GM13976 (cell line): Measurements from ENCODE around the gene WNK2.
"Not testable (repeated sequence)": the region's sequence is repeated elsewhere in the genome, so short reads cannot be mapped to it uniquely, and the experiment has no call there.

ENCODE experiments used
- DNase-seq: peaks from one replicate; pipeline ENCODE4 v3.0.0; 2012; ENCODE audit warnings: low spot score
- CTCF ChIP-seq: IDR thresholded peaks from 2 replicates; pipeline ENCODE4 v1.5.1; 2012; ENCODE audit warnings: borderline replicate concordance, mild to moderate bottlenecking; ENCODE audit not compliant: insufficient read depth; ENCODE audit errors: extremely low read depth, missing control alignments, control extremely low read depth
- in situ Hi-C: fragments of 300-500 bp; cut with MboI; formaldehyde crosslinking; loops from one replicate; pipeline ENCODE4 v1.12.0; 2022; ENCODE audit warnings: low sequenced_read_pairs, mixed read lengths, inconsistent platforms; ENCODE audit not compliant: unreplicated experiment

WNK2 gene

GRCh38 chr9:93141771-93142483 is 42.0 kb upstream of the WNK2 start:
- in situ Hi-C loops, result no loop called here
- no peak for TF ChIP-seq CTCF

GRCh38 chr9:93143830-93144530 is 40.0 kb upstream of the WNK2 start:
- TF ChIP-seq CTCF, result no peak
- DNase-seq, result no peak
- in situ Hi-C loops, result no loop called here

More at GRCh38 chr9:93141771-93142483, 42.0 kb upstream of the WNK2 start:
- no peak for DNase-seq

- in situ Hi-C loops, DNase-seq: not testable (repeated sequence)
These were observed 37.2 kb upstream of the WNK2 start for GRCh38 chr9:93146696-93147095.

GRCh38 chr9:93147632-93148031 is 36.3 kb upstream of the WNK2 start:
- TF ChIP-seq CTCF, result no peak
- no peak for DNase-seq
- in situ Hi-C loops, result no loop called here

- DNase-seq, result no peak
- no peak for TF ChIP-seq CTCF
- in situ Hi-C loops, result no loop called here
These were observed 35.2 kb upstream of the WNK2 start for GRCh38 chr9:93148721-93149120.

GRCh38 chr9:93149361-93149760 is 34.6 kb upstream of the WNK2 start:
- in situ Hi-C loops, result no loop called here
- no peak for TF ChIP-seq CTCF
- no peak for DNase-seq

GRCh38 chr9:93151097-93151784 is 32.7 kb upstream of the WNK2 start:
- in situ Hi-C loops, result loop anchor here (25.0 kb wide), 1 partner anchor 411 kb away; no protein-coding TSS in a partner anchor
- TF ChIP-seq CTCF, result no peak
- DNase-seq, result no peak
